Iris pigment epithelial cell (primary cell): ENCODE results near the gene CDK18.

Source experiments
- DNase-seq: peaks from one replicate; pipeline ENCODE4 v3.0.0-alpha.2; 2011; ENCODE audit warnings: low read depth

The CDK18 gene

DNA sequence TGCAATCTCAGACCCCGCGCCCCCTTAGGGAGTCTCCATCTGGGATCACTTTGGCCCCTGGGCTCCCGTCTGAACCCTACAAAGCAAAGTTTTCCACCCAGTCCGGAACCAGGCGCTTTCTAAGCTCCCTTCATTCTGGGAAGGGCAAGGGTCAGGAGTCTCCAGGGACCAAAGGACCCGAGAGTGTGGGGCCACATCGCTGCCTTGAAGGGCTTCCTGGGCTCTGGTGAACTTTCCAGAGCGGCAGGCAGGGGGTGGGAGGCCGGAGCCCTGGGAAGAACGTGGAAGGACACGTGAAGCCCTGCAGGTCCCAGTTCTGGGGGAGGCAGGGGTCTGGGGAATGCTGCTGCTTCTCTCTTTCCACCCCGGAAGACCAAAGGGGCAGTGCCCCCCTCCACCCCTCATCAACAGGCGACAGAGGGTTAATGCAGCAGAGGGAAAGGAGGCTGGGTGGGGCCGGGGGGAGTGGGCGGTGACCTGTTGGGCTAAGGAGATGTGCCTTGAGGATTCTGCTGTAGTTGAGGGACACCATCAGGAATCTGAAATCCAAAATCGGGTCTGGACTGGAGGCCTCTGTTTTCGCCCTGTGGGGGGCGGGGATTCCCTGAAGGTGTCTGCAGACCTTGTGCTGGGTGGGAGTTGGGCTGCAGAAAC, 734 bp downstream of the CDK18 start:
- no peak for DNase-seq

DNA sequence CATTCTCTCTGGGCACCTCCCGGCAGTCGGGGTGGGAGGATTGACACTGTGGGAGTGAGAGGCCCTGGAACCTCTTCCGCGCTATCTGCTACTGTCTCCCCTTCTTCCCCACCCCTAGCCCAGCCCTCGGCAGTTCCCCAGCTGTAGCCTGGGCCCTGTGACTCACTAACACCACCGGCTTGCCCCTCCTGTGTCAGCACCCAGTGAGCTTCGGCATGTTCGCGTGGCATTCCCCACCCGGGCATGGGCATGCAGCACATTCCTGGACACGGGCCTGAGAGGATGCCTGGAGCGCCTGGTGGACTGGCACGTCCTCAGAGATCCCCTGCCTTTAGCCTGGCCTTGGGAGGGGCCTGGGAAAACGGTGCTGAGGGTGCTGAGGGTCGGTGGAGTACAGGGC, 1.3 kb downstream of the CDK18 start:
- DNase-seq: no peak

- DNase-seq: no peak
These were observed 2.1 kb downstream of the CDK18 start for GRCh38 chr1:205506409-205507200.

DNA sequence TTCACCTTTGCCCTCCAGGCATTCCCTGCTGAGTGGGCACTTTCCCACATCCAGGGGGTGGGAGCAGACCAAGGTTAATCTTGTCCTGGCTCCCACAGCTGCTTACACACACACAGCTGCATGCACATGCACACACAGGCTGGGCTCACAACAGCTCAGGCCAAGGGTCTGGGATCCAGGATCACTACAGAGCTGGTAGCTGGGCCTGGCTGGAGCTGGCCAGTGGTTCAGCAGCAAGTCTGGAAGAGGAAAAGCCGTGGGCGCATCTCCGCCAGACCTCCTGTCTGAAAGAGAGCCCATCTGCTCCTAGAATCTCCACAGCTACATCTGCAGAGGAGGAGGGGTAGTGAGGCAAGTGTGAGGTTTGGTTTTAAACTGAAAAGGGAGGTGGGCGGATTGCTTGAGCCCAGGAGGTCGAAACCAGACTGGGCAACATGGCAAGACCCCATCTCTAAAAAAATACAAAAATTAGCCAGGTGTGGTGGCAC, 3.8 kb downstream of the CDK18 start:
- DNase-seq: no peak

DNA sequence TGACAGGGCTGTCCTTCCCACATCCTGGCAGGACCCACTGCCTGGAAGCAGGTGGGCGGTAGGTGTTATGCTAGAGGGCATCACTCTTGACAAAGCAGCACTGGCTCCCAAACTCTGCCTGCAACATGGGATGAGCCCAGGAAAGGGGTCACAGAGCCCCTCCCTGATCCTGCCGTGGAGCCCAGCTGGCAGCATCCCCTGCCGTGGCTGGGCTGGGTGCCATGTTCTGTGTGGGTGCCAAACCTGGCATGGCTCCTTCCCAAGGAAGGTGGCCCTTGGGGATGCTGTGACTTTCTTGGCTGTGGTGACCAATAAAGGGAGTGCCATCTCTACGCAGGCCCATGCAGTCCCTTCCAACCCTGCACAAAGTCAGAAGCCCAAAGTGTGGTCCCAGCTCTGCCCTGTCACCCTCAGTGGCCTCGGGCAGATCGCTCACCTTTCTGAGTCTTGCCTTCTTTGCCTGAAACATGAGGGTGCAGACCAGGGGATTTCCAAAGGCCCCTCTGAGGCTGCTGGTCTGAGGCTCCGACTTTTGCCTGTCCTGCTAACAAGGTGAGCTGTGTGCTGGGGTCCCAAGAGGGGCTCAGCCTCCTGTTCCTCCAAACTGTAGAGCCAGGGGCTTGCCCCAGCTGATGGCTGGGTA, 6.0 kb downstream of the CDK18 start:
- no peak for DNase-seq

- DNase-seq: no peak
These were observed 6.5 kb downstream of the CDK18 start for GRCh38 chr1:205510951-205511330.

- peak; percentile 34 for DNase-seq
These were observed 7.9 kb downstream of the CDK18 start for GRCh38 chr1:205512059-205513045.

DNA sequence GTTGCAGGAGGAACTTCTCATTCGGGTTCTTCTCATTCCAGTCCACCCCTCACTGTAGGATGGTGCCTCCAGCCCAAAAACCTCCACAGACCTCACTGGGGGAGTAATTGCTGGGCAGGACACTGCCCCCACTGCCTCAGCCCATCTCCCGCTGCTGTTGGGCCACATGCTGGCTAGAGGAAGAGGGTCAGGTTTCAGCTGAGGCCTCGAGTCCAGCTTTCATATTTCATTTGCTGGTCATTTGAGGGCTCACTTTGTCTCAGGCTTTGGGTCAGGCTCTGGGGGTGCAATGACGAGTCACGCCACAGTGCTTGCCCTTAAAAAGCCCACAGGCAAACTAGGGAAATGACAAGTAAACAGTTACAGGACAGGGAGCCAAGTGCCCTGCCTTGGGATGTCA, 9.3 kb downstream of the CDK18 start:
- DNase-seq: no peak

GRCh38 chr1:205514211-205515142, 10.0 kb downstream of the CDK18 start:
- DNase-seq: no peak

- DNase-seq: no peak
These were observed 11.3 kb downstream of the CDK18 start for GRCh38 chr1:205515781-205516253.

- DNase-seq: no peak
These were observed 11.9 kb downstream of the CDK18 start for GRCh38 chr1:205516362-205516761.

- DNase-seq: no peak
These were observed 12.8 kb downstream of the CDK18 start for GRCh38 chr1:205517288-205517687.

- DNase-seq: no peak
These were observed 13.3 kb downstream of the CDK18 start for GRCh38 chr1:205517763-205518162.

DNA sequence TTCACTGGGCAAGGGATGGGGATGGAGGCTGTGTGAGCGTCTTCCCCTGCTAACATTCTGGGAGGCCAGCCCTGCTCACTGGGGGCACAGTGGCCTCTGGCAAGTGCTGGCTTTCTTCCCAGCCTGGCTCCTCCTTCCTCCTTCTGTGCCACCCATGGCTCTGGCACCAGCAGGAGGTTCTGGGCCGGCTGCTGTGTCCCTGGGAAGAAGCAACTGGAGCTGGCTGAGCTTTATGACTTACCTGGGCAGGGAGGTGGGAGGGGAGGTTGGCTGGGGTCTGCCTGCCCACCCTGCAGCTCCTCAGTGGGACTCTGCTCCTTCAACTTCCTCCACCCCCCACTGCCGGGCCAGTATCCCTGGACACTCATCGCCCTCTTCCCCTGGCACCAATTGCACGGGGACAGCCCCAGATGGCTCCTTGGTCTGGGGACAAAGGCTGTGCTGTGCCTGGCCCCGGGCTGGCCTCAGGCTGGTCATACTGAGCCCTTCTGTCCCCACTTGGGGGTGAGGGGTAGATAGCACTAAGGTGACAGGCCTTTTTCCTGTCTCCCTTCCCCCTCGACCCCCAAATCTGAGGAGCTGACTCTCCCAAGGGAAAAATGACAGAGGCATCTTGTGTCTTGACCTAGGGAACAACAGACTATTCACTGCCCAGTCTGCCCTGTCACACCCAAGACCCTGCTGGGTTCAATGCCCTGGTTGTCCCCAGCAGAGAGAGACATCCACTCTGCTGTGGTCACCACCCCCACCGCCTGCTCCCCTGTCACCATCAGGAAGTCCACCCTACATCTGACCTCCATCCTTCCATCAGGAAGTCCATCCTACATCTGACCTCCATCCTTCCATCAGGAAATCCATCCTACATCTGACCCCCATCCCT, 14.4 kb downstream of the CDK18 start:
- DNase-seq: no peak

DNA sequence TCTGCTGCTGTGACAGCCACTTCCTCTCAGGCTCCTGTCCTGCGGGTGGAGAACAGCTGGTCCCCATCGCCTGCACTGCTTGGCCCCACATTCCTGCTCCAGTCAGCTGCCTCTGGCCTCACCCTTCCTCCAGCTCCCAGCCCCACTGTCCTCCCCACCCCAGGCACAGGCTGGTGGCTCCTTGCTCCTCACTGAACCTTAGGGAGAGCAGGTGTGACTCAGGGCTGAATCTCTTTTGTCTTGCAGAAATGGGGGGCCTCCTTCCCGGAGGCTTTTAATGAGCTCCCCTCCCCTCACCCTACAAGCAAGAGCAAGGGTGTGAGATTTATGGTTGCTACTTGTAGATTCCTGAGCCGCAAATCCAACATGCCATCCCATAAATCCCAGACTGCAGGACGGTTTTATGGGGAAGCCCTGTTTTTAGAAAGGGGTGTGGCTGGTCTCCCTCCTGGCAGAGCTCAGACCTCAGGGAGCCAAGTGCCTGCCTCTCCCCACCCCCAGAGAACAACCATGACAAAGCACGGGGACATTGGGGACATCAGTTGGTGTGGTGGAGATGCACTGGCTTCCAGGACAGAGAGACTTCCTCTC, 15.2 kb downstream of the CDK18 start:
- no peak for DNase-seq

GRCh38 chr1:205520709-205521108, 16.2 kb downstream of the CDK18 start:
- DNase-seq: no peak

GRCh38 chr1:205521686-205522085, 17.2 kb downstream of the CDK18 start:
- DNase-seq: no peak

GRCh38 chr1:205522692-205523091, 18.2 kb downstream of the CDK18 start:
- DNase-seq: no peak

DNA sequence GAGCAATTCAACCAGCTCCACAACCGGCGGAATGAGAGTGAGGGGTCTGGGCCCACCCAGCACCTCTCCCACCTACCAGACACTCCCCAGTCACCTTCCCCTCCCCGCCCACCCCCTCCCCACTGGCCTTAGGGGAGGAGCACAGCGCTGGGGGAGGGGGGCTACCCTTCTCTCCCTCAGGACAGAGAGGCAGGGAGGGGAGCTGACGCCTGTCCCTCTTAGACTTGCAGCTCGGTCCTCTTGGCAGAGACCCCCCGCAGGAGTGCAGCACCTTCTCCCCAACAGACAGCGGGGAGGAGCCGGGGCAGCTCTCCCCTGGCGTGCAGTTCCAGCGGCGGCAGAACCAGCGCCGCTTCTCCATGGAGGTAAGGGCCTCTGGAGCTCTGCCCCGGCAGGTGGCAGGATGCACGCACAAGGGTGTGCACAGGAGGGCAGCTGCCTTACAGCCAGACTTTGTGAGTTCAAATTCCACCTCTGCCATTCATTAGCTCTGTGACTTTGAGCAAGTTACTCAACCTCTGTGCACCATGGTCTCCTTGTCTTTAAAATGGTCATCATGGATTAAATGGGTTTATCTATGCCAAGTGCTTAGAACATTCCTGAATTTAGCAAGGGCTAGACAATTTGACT, 18.9 kb downstream of the CDK18 start:
- DNase-seq: no peak
